DND-41 (cell line): ENCODE measurements around the gene FPR2.

ENCODE experiments used
- ATAC-seq: fragments of 200-7000 bp; cut with Tn5 transposase; 3 replicates; pipeline ENCODE4 v1.9.1; 2021; ENCODE audit warnings: low read depth; ENCODE audit not compliant: insufficient read depth
- DNase-seq: peaks from one replicate; pipeline ENCODE4 v3.0.0-alpha.2; 2020
- H2AFZ ChIP-seq: 2 replicates; pipeline ENCODE4 v1.6.0; 2012; ENCODE audit warnings: low read depth, low read length
- H3K27ac ChIP-seq: 2 replicates; pipeline ENCODE4 v1.5.1; 2012; ENCODE audit warnings: low read length, inconsistent platforms
- H3K27me3 ChIP-seq: fragments of 200-600 bp; sonication (generic); 2 replicates; pipeline ENCODE4 v1.6.0; 2012; ENCODE audit warnings: low read length, mild to moderate bottlenecking, inconsistent platforms; ENCODE audit not compliant: insufficient read depth, poor library complexity
- H3K36me3 ChIP-seq: 2 replicates; pipeline ENCODE4 v1.5.1; 2012; ENCODE audit warnings: low read length, inconsistent platforms; ENCODE audit not compliant: insufficient read depth
- H3K4me1 ChIP-seq: 2 replicates; pipeline ENCODE4 v1.5.1; 2012; ENCODE audit warnings: mild to moderate bottlenecking, low read length; ENCODE audit not compliant: insufficient read depth
- H3K4me2 ChIP-seq: 2 replicates; pipeline ENCODE4 v1.6.0; 2012; ENCODE audit warnings: mild to moderate bottlenecking, moderate library complexity, low read length, inconsistent platforms; ENCODE audit not compliant: insufficient read depth
- H3K4me3 ChIP-seq, 2 experiments: fragments of 200-600 bp in 1 of 2; shearing (Covaris generic) in 1 of 2; 2 replicates each; pipeline ENCODE4 v1.5.1; 2012 to 2016; ENCODE audit warnings: inconsistent platforms in 2 of 2, low read length in 2 of 2, mild to moderate bottlenecking in 2 of 2, low read depth in 1 of 2, moderate library complexity in 1 of 2
- H3K79me2 ChIP-seq: 2 replicates; pipeline ENCODE4 v1.6.0; 2012; ENCODE audit warnings: low read length, inconsistent platforms; ENCODE audit not compliant: insufficient read depth
- H3K9ac ChIP-seq: 2 replicates; pipeline ENCODE4 v1.6.0; 2012; ENCODE audit warnings: low read depth, mild to moderate bottlenecking, inconsistent platforms, low read length, moderate library complexity
- H3K9me3 ChIP-seq: 2 replicates; pipeline ENCODE4 v1.5.1; 2012; ENCODE audit warnings: low read length, moderate library complexity, mild to moderate bottlenecking, inconsistent platforms; ENCODE audit not compliant: insufficient read depth, severe bottlenecking
- H4K20me1 ChIP-seq: 2 replicates; pipeline ENCODE4 v1.6.0; 2012; ENCODE audit warnings: low read length; ENCODE audit not compliant: insufficient read depth
- EZH2 ChIP-seq: IDR thresholded peaks from 3 replicates; pipeline ENCODE4 v1.6.1; 2012; ENCODE audit warnings: borderline replicate concordance, low read depth, mild to moderate bottlenecking, moderate library complexity, low read length, inconsistent platforms; ENCODE audit not compliant: severe bottlenecking
- TF ChIP-seq, protein P1 (sequence below): IDR thresholded peaks from 2 replicates; pipeline ENCODE4 v1.5.1; 2012; ENCODE audit warnings: borderline replicate concordance, low read length, moderate library complexity, mild to moderate bottlenecking; ENCODE audit not compliant: poor library complexity, severe bottlenecking; ENCODE audit errors: extremely low read depth

Gene FPR2

DNA sequence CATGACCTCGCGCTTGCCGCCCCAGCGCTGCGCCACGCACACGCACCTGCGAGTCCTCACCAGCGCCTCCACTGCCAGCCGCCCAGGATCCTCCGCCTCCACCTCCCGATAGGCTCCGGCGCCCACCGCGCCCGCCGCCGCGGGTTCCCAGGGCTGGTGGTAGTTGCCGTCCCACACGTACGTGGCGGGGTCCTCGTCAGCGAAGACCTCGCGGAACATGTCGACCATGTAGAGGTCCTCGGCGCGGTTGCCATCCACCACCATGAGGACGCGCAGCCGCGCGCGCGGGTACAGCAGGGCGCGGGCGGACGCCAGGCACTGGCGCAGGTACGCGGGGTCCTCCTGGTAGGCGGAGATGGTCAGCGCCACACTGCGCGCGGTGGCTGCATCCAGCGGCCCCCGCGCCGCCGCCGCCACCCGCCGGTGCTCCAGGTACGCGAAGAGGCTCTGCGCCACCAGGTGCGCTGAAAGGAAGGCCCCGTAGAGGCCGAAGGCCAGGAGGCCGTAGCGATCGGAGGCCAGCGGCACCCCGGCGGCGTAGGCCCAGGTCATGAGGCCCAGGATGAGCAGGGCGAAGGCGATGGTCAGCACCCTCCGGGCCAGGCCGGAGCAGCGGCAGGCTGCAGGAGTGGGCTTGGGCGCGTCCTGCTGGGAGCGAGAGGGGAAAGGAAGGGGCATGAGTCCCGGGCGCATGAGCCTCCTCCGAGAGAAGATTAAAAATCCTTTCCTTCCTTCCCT, 41.6 kb upstream of the FPR2 start:
- no peaks in the 10 kb centered on the region for H3K27me3 ChIP-seq
- H3K27ac ChIP-seq, result no peak overlapping the region
- no peak overlapping the region for H3K4me3 ChIP-seq
- H3K4me2 ChIP-seq, result no peak overlapping the region
- no peaks in the 10 kb centered on the region for H3K9me3 ChIP-seq
- no peaks in the 10 kb centered on the region for H3K36me3 ChIP-seq
- ATAC-seq (no peak), DNase-seq (no peak)
- TF ChIP-seq EZH2, result no peak
- TF ChIP-seq, protein P1, sequence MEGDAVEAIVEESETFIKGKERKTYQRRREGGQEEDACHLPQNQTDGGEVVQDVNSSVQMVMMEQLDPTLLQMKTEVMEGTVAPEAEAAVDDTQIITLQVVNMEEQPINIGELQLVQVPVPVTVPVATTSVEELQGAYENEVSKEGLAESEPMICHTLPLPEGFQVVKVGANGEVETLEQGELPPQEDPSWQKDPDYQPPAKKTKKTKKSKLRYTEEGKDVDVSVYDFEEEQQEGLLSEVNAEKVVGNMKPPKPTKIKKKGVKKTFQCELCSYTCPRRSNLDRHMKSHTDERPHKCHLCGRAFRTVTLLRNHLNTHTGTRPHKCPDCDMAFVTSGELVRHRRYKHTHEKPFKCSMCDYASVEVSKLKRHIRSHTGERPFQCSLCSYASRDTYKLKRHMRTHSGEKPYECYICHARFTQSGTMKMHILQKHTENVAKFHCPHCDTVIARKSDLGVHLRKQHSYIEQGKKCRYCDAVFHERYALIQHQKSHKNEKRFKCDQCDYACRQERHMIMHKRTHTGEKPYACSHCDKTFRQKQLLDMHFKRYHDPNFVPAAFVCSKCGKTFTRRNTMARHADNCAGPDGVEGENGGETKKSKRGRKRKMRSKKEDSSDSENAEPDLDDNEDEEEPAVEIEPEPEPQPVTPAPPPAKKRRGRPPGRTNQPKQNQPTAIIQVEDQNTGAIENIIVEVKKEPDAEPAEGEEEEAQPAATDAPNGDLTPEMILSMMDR, result no peak
- no peak overlapping the region for H2AFZ ChIP-seq
- H4K20me1 ChIP-seq, result no peaks in the 10 kb centered on the region
- no peaks in the 10 kb centered on the region for H3K4me1 ChIP-seq
- H3K9ac ChIP-seq, result no peak overlapping the region
- H3K79me2 ChIP-seq, result no peaks in the 10 kb centered on the region

DNA sequence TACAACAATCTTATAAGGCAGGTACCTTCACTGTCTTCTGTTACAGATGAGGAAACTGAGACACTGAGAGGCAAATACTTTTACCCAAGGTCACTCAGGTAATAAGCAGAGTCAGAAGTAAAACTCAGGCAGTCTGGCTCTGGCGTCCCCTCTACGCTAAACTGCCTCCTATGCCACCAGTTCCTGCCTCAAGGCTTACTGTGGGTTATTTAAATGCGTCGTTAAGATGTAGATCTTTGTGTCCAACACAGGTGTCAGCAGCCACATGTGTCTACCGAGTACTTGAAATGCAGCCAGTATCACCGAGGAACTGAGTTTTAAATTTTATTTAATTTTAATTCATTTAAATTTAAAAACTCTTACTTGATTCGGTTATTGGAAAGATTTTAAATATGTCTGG, 39.1 kb upstream of the FPR2 start:
- no peaks in the 10 kb centered on the region for H3K79me2 ChIP-seq
- TF ChIP-seq EZH2, result no peak
- TF ChIP-seq, protein P1, result no peak
- H3K27ac ChIP-seq, result no peak overlapping the region
- H3K4me1 ChIP-seq, result no peaks in the 10 kb centered on the region
- H3K36me3 ChIP-seq, result no peaks in the 10 kb centered on the region
- H3K9ac ChIP-seq, result no peak overlapping the region
- H3K27me3 ChIP-seq, result no peaks in the 10 kb centered on the region
- H4K20me1 ChIP-seq, result no peaks in the 10 kb centered on the region
- H3K9me3 ChIP-seq, result no peaks in the 10 kb centered on the region
- no peak overlapping the region for H3K4me3 ChIP-seq
- ATAC-seq (no peak), DNase-seq (no peak)
- H3K4me2 ChIP-seq, result no peak overlapping the region
- H2AFZ ChIP-seq, result no peak overlapping the region

DNA sequence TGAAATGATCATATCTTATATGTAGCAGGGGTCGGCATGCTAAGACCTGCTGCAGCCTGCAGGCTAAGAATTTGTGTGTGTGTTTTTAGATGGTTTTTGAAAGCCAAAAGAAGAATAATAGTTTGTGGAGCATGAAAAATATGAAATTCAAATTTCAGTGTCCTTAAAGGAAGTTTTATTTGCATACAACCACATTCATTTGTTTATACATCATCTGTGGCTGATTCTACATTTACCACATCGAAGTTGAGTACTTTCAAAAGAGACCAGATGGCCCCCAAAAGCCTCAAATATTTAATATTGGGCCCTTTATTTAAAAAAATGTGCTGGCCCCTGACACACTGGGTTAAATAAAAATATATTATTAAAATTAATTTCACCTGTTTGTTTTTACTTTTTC, 38.5 kb upstream of the FPR2 start:
- Histone ChIP-seq H2AFZ (no peak overlapping the region), H3K4me1 (no peaks in the 10 kb centered on the region), H3K27me3 (no peaks in the 10 kb centered on the region), H3K4me3 (no peak overlapping the region), H3K9me3 (no peaks in the 10 kb centered on the region), H3K9ac (no peak overlapping the region), H3K27ac (no peak overlapping the region), H4K20me1 (peaks cover 2% of the 10 kb centered on the region; the same call in 1 of the 2 replicates), H3K4me2 (no peak overlapping the region), H3K79me2 (no peaks in the 10 kb centered on the region), H3K36me3 (no peaks in the 10 kb centered on the region)
- no peak for DNase-seq
- TF ChIP-seq, protein P1, result no peak
- TF ChIP-seq EZH2, result no peak
- ATAC-seq, result no peak
